LNCAP (cell line): ENCODE measurements around the gene ZNRF2.

Source experiments
- CTCF ChIP-seq: fragments of 450-650 bp; IDR thresholded peaks from 2 replicates; pipeline ENCODE4 v1.5.1; 2017; ENCODE audit warnings: mild to moderate bottlenecking

ZNRF2 gene

DNA sequence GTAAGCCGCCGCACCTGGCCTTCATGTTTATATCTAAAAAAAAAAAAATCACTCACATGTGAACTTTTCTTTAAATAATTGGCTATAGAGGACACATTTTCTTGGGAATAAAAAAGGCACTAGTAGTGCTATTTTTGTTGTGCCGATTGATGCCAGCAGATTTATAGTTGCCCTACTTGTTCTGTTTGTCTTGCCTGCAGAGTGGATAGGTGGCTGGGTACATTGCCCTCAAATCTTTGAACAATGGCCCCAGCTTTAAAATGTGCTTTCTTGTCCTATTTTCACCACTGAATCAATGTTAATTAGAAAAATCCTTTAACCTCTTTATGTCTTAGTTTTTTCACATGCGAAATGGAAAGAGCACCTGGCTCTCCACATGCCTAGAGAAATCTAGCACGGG is 30.1 kb upstream of the ZNRF2 start:
- TF ChIP-seq CTCF = no peak

DNA sequence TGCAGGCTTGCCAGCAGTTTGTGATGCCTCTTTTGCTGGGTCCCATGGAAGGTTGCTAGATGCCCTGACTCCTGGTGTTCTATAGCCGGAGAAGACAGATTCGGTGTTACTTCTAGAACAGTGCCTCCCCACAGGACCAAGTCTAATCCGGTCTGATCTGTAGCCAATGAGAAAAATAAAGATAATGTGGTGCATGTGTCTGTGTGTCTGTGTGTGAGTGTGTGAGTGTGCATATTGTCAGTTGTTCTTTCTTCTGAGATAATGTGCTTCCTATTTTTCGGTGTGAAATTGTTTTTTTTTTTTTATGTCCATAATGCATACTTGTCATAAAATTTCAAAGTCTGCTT is 29.7 kb upstream of the ZNRF2 start:
- TF ChIP-seq CTCF = no peak

DNA sequence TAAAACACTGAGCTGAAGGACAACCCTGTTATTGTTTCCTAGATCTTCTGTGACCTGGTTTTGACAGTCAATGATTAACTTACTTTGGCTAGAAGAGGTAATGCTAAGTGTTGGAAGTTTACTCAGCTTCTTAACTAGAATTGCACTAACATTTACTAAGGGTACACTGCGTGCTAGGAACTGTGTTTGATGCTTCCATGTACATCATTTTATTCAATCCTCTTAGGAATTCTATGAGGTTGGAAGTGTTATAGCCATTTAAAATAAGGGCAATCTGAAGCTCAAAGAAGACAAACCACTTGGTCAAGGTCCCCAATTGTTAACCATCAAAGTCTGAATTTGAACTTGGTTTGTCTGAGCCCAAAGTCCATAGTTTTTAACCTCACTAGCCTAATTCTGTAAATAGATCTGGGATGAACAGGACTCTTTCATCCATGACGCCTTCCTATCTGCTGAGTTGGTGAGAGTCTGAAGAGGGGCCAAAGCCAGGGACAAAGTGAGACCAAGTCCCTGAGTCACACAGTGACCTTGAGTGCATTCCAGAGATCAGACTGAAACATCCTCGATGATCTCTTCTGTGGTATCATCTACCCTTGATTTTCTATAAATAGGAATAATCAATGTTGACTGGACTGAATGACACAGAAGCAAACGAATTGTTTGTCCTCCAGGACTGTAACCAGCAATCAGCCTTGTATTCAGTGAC is 29.2 kb upstream of the ZNRF2 start:
- TF ChIP-seq CTCF = no peak

DNA sequence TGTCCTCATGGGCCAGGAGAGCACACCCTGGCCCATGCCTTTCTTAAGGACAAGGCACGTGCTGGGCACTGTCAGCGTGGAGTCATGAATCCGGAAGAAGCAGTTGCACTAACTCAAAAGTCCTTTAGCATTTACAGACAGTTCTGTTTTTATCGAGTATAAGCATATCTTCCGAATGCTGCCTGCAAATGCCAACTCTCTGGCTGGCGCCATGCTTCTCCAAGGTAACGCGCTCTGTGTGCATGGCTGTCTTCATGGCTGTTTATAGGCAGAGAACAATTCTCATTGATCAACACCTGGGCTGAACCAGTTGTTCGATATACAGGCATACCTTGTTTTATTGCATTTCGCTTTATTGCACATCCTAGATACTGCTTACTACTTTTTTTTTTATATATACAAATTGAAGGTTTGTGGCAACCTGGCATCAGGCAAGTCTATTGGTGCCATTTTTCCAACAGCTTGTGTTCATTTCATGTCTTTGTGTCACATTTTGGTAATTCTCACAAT is 28.0 kb upstream of the ZNRF2 start:
- no peak for TF ChIP-seq CTCF

DNA sequence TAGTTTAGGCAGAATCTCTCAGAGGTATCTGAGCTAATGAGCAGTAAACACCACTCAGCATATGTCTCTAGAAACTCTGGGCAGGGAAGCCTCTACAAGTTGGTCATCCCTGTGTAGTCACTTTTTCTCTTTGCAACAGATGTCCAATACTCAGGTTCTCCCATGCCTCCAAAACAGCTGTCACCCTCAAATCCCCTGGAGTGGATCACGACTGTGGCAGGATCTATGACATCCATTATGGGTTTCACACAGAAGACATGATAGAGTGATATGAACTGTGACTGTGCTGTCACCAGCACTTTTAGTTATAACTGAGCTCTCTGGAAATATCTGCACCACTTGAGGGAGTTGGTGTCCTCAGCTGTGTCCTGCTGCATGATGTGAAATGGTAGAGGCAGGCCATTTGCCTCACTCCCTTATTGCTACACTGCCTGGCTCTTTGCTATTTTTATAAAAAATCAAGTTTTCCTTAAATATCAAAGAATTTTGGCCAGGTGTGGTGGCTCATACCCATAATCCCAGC is 24.1 kb upstream of the ZNRF2 start:
- TF ChIP-seq CTCF = no peak

DNA sequence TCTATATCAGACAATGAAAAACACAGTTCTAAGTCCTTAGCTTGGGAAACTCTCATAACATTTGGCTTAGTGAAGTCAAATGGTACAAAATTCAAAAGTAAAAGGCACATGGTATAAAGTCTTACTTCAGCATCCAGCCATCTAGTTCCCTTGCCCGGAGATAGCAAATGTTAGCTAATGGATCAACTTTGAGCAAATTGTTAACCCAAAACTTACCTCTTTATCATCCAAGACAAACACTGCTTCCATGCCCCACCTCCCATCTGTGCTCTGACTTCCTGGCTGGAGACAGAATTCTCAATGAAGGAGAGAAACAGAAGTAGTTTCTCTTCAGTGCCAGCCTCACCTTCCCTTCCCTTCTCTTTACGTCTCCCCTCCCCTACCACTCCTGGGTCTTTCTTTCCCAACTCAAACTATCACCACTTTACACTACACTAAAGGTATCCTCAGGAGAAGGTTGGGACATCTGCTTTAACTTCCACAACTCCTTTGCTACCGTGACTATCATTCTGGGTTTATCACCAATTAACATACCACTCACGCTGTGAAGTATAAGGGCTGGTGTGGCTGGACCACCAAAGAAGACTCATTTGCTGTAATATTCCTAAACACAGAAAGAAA is 21.2 kb upstream of the ZNRF2 start:
- TF ChIP-seq CTCF = no peak

GRCh38 chr7:30264052-30264451 is 20.3 kb upstream of the ZNRF2 start:
- no peak for TF ChIP-seq CTCF
